Mucosa of descending colon (tissue), 3 donors: ENCODE results near the gene PDZK1IP1. TPM values are rescaled to one million over a fixed set of nuclear protein-coding genes. Genes with fewer than 3 reads are reported as not detected.
"Not testable (repeated sequence)": the region's sequence is repeated elsewhere in the genome, so short reads cannot be mapped to it uniquely, and the experiment has no call there.

ENCODE experiments used
- ATAC-seq: fragments of 200-7000 bp; cut with Tn5 transposase; one replicate; pipeline ENCODE4 v1.9.1; 2020; ENCODE audit warnings: mild to moderate bottlenecking, moderate library complexity
- DNase-seq, 3 donors: peaks; one replicate each; pipeline ENCODE4 v3.0.0-alpha.2; 2020
- H3K36me3 ChIP-seq: fragments of 200-600 bp; one replicate; pipeline ENCODE4 v1.8.0; 2021; ENCODE audit warnings: low read depth, mild to moderate bottlenecking
- H3K4me1 ChIP-seq: fragments of 200-600 bp; one replicate; pipeline ENCODE4 v1.8.0; 2021; ENCODE audit warnings: low read depth, mild to moderate bottlenecking
- H3K4me3 ChIP-seq: fragments of 200-600 bp; one replicate; pipeline ENCODE4 v1.8.0; 2021; ENCODE audit warnings: mild to moderate bottlenecking
- H3K9me3 ChIP-seq: fragments of 200-600 bp; one replicate; pipeline ENCODE4 v1.8.0; 2021; ENCODE audit warnings: mild to moderate bottlenecking
- intact Hi-C, 2 donors: fragments of 100-400 bp; cut with DNase I in 1 of 2; cut with micrococcal nuclease in 1 of 2; formaldehyde crosslinking; loops; one replicate each; pipeline versions ENCODE4 v1.11.0 to v1.11.1; 2022; cut with DNase I, micrococcal nuclease
- total RNA-seq, 3 donors: library from RNA; stranded (reverse); fragmentation: NEBNext Ultra II Directional in 2 of 3; extraction: Animal tissue kit (Norgen Biotek cat#: 25700) in 2 of 3; gene quantifications; one replicate each; pipeline versions ENCODE4 v1.2.1 to v1.2.4, GENCODE V29; 2021 to 2023
- TF ChIP-seq, protein P1 (sequence below): fragments of 200-600 bp; IDR thresholded peaks from one replicate; pipeline ENCODE4 v1.8.0; 2022; ENCODE audit warnings: antibody characterized with exemption, mild to moderate bottlenecking
- donor health status: DM: no; HTN: no; CAD: no; lungs with moderate emphysema.
- donor health status: DM: no; HTN: no; CAD: no.
- donor health status: DM: no; HTN: yes; CAD: no.

The PDZK1IP1 gene
- total RNA-seq, 3 donors from 2014 or later = 40.9 to 173 (median 64.4) TPM

DNA sequence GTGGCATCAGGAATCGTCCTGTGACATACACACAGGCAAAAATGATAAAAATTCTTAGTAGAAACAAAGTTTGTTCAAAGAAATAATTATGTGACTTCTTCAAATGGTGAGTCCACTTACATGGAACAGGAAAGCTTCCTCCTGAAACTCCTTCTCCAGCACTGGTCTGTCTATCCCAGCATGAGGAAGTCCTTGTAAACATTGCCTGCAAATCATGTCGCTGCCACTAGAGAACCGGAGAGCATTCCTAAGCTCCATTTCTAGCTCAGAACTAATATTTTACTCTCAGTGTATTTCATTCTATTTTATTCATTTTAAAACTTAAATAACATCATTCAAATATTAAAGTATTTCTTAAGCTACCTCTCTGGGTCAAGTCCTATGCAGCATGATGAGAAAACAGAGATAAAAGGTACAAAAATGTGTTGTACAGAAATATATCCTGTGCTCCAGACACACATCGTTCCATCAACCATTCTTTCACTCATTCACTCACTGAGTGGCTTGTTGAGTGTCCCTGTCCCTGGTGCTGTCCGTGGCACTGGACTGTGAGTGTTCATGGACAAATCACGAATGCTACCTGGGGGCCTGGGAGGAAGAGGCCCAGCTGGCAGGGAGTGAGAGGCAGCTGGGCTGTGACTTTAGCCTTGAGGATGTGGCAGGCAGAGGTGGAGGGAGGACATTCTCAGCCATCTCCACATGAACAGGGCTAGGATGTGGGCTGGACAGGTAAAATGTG, 42.6 kb downstream of the PDZK1IP1 start:
- Histone ChIP-seq H3K4me1 (no peaks in the 10 kb centered on the region), H3K36me3 (no peaks in the 10 kb centered on the region), H3K9me3 (no peaks in the 10 kb centered on the region), H3K4me3 (no peak overlapping the region)
- DNase-seq = no peak
- no peak for ATAC-seq
- TF ChIP-seq, protein P1, sequence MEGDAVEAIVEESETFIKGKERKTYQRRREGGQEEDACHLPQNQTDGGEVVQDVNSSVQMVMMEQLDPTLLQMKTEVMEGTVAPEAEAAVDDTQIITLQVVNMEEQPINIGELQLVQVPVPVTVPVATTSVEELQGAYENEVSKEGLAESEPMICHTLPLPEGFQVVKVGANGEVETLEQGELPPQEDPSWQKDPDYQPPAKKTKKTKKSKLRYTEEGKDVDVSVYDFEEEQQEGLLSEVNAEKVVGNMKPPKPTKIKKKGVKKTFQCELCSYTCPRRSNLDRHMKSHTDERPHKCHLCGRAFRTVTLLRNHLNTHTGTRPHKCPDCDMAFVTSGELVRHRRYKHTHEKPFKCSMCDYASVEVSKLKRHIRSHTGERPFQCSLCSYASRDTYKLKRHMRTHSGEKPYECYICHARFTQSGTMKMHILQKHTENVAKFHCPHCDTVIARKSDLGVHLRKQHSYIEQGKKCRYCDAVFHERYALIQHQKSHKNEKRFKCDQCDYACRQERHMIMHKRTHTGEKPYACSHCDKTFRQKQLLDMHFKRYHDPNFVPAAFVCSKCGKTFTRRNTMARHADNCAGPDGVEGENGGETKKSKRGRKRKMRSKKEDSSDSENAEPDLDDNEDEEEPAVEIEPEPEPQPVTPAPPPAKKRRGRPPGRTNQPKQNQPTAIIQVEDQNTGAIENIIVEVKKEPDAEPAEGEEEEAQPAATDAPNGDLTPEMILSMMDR = no peak
- intact Hi-C loops = no loop called here

DNA sequence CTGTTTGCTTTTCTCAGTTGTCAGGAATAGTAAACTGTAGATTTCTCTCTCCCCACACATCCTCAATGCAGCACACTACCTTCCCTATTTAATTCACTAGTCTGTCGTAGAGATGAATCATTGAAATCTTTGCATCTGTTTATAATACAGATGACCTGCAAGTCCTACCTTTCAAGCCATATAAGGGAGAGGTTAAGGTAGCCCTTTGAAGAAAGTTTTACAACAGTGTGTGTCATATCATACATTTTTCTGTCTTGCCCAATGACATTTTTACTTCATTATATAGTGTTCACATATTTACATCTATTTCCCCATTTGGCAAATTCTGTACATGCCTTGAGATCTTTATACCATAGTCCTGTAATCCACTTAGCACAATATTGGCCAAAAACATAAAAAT, 43.3 kb downstream of the PDZK1IP1 start:
- DNase-seq, H3K9me3 ChIP-seq, H3K4me1 ChIP-seq, H3K36me3 ChIP-seq, H3K4me3 ChIP-seq, intact Hi-C loops: not testable (repeated sequence)
- peak; percentile 54 for ATAC-seq

DNA sequence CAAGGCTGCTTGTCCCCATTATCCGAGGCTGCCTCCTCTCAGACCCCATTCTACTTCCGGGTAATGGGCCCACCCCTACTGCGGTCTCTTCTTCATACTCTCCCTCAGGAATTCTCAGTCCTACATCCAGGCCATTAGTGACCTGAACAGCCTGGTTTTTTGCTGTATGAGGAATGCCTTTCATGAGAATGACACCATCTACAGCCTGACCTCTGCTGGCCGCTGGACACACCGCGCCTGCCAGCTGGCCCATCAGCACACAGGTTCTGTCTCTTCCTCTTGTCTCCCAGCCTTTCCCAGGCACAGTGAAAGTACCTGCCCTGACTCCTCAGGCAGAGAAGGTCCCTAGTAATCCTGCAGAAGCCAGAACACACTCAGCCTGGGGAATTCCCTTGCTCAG, 46.2 kb downstream of the PDZK1IP1 start:
- intact Hi-C loops = not testable (repeated sequence)
- peak; percentile 44 for ATAC-seq

DNA sequence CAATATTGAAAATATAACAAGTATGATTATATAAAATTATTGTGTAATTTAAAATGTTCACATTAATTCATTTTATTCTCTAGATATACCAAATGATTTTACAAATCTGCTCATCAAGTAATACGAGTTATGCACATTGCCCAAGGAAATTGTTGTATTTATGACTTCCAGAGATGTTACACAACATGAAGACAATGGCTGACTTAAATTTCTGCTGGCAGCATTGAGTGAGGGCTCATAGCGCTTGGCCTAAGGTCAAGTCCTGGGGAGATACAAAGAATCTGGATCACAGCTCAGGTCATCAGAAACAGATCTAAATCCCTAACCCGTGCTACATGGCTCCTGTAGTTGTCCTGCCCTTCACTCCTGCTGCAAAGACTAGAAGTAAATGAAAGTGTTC, 49.5 kb downstream of the PDZK1IP1 start:
- ATAC-seq, H3K36me3 ChIP-seq, DNase-seq, intact Hi-C loops, H3K4me1 ChIP-seq, H3K4me3 ChIP-seq, H3K9me3 ChIP-seq: not testable (repeated sequence)

More for the DNA sequence above, 46.2 kb downstream of the PDZK1IP1 start:
- not testable (repeated sequence) for H3K9me3 ChIP-seq, H3K4me1 ChIP-seq, H3K36me3 ChIP-seq, H3K4me3 ChIP-seq
- peak in 1 of 3 donors; percentile 6 for DNase-seq

DNA sequence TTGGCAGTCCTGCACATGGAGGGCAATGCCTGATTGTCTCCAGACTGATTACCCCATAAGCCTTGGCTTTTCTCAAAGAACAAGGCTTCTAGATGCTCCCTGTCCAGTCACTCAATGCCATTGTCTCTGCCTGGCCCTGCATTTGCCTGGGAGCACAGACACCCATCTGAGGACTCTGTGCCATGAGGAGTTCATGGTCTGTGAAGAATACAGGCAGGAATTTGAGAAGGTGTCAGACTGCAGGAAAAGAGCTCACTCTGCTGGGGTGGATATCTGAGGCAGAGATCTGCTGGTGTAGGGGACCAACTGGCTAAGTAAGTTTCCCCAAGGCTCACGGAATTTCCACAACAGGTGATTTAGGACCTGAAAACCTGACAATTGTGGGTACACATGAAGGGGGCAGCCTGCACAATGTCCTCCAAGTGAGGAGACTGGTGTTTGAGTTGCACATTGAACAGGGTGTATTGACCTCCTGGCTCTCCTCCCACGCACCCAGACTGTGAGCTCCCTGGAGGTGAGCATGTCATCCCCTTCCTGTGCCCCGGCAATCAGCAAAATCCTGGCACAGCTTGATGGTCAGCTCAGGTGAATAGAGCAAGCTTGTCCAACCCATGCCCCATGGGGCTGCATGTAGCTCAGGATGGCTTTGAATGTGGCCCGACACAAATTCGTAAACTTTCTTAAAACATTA, 51.8 kb downstream of the PDZK1IP1 start:
- Histone ChIP-seq H3K9me3 (no peaks in the 10 kb centered on the region), H3K4me3 (no peak overlapping the region), H3K4me1 (no peaks in the 10 kb centered on the region), H3K36me3 (no peaks in the 10 kb centered on the region)
- intact Hi-C loops = no loop called here
- DNase-seq (no peak), ATAC-seq (no peak)
- TF ChIP-seq, protein P1 = no peak

DNA sequence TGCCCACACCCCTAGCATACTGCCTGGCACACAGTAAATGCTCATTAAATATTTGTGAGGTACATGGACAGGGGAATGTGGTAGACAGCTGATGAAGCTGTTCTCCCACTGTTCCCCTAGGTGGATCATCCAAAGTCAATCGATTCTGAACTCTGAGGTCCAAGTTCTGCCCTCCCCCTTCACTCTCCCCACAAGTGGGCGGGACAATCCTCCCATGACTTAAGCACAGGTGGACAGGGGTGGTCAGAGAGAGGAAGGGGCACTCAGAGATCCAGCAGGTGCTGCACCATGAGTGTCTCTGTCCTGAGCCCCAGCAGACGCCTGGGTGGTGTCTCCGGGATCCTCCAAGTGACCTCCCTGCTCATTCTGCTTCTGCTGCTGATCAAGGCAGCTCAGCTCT, 52.6 kb downstream of the PDZK1IP1 start, which contains the start of gene CYP4A22:
Gene CYP4A22 (plus strand): TSS at position 244 of the 400 bp plus-strand sequence. CDS start 45 bp downstream, at position 289.
- Histone ChIP-seq H3K4me1 (no peaks in the 10 kb centered on the region), H3K4me3 (no peak within 1 kb of the TSS), H3K9me3 (no peaks in the 10 kb centered on the region), H3K36me3 (no peaks in the 10 kb centered on the region)
- TF ChIP-seq, protein P1 = no peak
- no peak for DNase-seq
- intact Hi-C loops = no loop called here
- no peak for ATAC-seq

Other genes starting within 250 kb of the PDZK1IP1 start
- gene CYP4A11, start 248.6 kb downstream of the PDZK1IP1 start, total RNA-seq = not detected
- gene CYP4X1, start 166.4 kb downstream of the PDZK1IP1 start, total RNA-seq = 1 to 10 TPM in 2 of 3 donors, under 1 TPM in 1; 0.75 to 3.0 (median 1.2) TPM
- under 1 TPM in 2 of 3 donors, not detected in 1; 0.19 to 0.55 TPM for gene CYP4Z1, start 122.8 kb downstream of the PDZK1IP1 start, total RNA-seq
- gene CYP4A22, start 52.6 kb downstream of the PDZK1IP1 start, total RNA-seq = not detected
- 1 to 10 TPM; 1.2 to 3.0 (median 2.4) TPM for gene TAL1, start 42.2 kb upstream of the PDZK1IP1 start, total RNA-seq
- 10 to 100 TPM in 1 of 3 donors, 1 to 10 TPM in 2; 4.8 to 13.1 (median 9.6) TPM for gene STIL, start 124.1 kb upstream of the PDZK1IP1 start, total RNA-seq
- gene CMPK1, start 143.8 kb upstream of the PDZK1IP1 start, total RNA-seq = 100 to 1,000 TPM; 159 to 226 (median 223) TPM
- under 1 TPM in 2 of 3 donors, not detected in 1; 0.23 to 0.39 TPM for gene FOXE3, start 226.2 kb upstream of the PDZK1IP1 start, total RNA-seq
- gene FOXD2, start 248.0 kb upstream of the PDZK1IP1 start, total RNA-seq = 10 to 100 TPM in 2 of 3 donors, 1 to 10 TPM in 1; 7.7 to 24.8 (median 17.1) TPM